OCI-M1 (cell line): ENCODE measurements around the gene WASL.
"Not testable (repeated sequence)": the region's sequence is repeated elsewhere in the genome, so short reads cannot be mapped to it uniquely, and the experiment has no call there.

ENCODE experiments used
- DNase-seq: peaks from one replicate; lab custom pipeline; 2025; lab: John Stamatoyannopoulos, UW

WASL gene

DNA sequence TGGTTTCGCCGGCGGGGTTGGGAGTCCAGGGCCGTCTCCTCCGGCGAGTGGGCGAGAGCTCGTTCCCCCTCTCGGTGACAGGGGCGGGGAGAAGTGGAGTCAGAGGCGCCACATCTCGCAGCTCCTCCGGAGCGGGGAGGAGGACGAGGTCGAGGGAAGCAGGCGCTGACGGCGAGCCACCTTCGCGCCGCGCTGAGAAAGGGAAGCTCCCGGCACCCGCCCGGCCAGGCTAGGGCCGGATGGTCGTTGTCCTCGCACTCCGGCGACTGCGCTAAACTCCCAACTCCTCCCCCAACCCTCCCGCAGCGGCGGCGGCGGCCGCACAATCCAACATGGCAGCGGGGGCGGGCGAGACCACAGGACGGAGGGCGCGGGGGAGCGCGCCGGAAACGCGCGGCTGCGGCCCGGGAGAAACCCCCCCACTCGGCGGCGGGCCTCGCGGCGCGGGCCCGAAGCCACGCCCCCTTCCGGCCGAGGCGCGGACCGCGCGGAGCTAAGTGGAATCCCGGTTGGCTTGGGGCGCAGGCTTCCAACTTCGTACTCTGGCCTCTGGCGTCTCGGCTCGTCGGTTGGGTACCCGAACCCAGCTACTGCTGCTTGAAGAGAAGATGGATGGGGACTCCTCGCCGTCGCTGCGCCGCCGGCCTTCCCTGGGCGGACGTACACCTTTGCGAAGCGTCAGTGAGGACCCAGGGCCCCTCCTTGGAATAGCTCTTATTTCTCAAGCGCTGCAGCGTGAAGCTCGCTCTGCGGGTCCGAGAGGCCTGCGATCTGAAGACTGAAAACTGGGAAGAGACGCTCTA lies at the start of gene WASL:
Gene WASL, minus strand, starts transcription at position 270 of the 803 bp plus-strand sequence. Its CDS starts 269 bp downstream, at position 1.
- peak; percentile 88 for DNase-seq

DNA sequence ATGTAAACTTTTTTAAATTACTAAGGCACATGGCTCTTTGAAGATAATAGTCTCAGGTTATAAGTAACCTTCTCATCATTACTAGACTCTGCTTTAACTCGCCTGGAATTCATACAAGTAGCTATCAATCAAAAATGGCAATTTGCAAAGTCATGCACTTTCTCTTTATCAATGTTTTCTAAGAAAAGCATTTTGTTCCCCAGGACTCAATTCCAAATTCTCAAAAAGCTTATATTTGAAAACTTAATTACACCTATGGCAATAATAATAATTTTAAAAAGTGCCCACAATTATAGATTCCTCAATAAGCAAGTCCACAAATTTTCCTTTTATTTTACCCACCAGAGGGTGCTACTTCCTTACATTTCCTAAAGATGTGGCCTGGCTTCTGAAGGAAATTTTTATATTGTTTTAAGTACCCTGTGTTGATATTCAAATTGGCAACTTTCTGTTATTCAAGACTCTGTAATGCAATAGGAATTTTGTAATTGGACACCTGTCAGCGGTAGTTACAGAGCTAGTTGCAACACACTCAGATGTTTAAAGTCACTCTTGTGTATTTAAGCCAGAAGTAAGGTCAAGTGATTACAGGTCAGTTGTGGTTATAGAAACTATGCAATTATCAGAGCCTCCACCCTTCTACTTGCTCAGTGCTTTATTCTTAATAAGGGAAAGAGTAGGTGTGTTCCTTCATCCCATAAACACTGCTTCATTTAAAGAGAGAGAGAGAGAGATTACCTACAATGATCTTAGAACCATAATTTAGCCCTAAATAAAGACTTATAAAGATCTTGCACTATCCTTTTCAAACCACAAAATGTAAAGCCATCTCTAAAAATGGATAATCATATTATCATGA lies 49.1 kb upstream of the WASL start:
- DNase-seq, result peak; percentile 71

DNA sequence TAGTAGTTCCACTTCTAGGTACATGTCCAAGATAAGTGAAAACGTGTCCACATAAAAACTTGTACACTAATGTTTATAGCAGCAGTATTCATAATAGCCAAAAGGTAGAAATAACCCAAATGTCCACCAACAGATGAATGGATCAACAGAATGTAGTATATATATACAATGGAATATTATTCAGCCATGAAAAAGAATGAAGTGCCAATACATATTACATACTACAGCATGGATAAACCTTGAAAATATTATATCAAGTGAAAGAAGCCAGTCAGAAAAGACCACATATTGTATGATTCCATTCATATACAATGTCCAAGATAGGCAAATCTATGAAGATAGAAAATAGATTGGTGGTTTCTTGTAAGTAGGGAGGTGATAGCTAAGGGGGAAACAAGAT lies 47.8 kb upstream of the WASL start:
- no peak for DNase-seq

DNA sequence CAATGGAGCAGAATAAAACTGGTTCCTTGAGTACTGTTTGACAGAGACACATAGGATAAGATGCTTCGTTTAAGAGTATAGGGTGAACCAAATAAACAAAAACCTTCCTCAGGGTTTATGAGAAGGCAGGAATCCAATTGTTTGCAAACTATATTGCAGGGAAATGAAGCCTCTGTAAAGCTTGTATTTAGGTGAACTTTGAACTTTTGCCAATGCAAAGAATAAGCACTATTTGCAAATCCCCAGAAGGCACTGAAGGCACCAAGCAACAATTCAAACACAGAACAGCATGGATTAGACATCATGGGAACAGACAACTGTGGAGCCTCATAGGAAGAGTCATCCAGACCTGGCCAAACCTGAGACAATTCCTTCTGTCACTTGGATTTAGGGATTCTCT lies 47.1 kb upstream of the WASL start:
- no peak for DNase-seq

DNA sequence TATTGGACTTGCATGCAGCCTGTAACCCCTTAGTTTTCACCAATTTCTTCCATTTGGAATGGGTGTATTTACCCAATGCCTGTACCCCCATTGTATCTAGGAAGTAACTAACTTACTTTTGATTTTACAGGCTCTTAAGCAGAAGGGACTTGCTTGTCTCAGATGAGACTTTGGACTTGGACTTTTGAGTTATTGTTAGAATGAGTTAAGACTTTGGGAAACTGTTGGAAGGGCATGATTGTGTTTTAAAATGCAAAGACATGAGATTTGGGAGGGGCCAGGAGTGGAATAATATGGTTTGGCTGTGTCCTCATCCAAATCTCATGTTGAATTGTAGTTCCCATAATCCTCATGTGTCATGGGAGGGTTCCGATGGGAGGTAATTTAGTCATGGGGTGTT lies 46.3 kb upstream of the WASL start:
- DNase-seq, result not testable (repeated sequence)

DNA sequence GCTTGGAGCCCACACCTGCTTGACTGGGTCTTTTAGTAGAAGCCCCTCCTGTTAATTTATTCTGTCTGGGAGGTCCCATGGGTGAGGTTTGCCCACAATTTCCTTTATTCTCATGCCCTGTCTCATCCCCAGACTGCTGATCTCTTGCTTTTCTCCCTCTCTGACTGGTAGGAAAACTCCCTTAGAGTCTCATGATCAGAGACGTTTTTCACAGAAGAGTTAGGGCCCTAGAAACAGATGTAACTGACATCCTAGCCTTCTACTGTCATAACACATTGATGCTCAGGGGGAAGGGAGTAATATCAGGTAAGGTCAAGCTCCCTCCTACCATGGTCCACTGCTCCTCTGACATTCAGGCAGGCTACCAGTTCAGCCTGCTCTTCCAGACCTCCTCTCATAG lies 43.7 kb upstream of the WASL start:
- DNase-seq, result no peak

DNA sequence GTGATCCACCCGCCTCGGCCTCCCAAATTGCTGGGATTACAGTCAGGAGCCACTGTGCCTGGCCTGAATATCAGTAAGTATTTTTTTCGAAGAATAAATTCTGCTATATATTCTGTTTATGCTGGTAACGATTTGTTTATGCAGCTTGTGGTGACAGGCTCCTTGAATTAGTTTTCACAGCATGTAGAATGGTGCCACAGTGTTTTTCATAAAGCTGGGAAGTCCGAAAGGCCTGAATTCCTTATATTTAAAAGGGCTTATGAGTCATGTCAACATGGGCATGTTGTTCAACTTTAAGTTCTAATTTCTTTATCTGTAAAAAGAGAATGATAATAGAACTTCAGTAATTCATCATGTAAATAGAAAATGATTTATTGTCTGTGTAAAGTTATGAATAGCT lies 42.2 kb upstream of the WASL start:
- DNase-seq, result no peak

DNA sequence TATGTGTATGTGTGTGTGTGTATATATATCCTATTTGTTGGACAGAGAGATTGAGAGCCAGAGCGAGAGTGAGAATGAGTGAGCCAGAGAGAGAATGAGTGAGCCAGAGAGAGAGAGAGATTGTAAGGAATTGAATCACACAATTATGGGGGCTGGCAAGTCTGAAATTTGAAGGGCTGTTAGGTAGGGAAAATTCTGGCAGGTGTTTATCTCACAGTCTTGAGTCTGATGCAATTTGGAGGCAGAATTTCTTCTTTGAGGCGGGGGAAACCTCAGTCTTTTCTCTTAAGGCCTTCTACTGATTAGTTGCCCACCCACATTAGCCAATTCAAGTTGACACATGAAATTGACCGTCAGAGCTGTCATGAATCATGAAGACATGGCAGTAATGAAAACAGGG lies 41.0 kb upstream of the WASL start:
- peak; percentile 68 for DNase-seq

DNA sequence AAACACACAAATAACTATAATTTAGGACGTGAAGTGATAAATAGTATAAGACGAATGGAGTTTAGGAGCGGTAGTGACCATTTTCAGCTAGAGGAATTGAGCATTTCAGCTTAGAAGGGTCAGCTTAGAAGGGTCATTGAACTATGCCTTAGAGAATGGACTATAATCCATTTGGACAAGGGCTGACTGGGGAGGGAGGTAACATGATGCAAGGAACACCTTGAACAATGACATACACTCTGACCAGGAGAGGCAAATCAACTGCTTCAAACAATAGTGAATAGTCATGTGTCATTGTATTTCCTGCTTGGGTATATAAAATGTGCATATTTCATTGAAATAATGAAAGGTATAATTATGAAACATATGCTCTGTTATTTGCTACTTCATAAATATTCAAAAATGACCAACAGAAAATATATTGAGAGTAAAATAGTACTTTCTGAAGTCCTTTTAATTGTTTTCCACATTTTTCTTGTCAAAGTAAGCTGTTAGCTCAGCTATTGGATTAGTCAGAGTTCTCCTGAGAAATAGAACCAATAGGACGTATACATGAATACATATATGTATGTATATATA lies 40.5 kb upstream of the WASL start:
- peak; percentile 26 for DNase-seq

DNA sequence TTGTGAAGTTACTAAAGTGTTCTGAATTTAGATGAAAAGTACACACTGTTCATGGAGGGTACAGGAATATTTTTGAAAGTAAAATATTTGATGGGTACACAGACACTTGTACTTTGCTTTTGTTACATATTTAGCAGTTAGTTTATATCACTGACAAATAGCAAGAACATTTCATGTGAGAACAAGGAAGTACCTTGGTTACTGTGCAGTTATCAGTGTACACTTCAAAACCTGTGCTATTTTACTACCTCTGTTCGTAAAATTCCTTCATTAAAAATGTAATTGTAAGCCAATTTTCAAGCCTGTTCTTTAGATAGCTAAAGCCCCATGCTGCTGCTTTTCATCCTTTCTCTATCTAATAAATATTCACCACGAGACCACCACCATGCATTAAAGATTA lies 39.8 kb upstream of the WASL start:
- no peak for DNase-seq

DNA sequence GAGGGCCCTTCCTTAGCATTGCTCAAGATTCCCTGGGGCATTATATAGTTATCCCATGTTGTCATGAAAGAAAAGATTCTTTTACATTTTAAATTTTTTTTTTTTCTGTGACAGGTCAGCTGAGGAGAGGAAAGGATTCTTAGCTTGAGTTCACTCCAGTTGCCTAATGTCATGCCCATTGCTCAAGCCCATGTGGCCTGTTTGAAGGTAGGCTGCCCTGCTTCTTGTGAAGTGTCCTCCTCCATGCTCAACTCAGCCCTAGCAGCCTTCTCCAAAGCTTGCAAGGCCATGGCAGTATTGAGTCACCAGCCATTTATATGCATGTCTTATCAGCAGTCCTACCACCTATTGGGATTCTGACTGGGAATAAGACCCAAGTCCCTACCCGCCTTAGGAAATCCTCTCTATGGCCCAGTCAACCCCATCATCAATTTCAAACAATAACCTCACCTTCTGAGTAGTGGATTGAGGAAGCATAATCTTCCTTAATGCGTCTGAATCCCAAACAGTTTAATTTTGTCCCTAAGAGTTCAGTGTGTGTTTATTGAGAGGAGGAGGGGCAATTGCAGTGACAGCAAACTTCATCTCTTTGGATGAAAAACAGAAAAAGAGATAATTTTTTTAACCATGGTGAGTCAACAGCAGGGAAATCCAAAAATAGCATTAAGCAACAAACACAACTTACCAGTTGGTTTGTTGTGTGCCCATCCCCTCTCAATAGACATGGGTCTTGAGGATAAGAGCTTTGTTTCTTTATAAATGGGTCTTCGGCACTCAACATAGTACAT lies 38.6 kb upstream of the WASL start:
- peak; percentile 43 for DNase-seq

DNA sequence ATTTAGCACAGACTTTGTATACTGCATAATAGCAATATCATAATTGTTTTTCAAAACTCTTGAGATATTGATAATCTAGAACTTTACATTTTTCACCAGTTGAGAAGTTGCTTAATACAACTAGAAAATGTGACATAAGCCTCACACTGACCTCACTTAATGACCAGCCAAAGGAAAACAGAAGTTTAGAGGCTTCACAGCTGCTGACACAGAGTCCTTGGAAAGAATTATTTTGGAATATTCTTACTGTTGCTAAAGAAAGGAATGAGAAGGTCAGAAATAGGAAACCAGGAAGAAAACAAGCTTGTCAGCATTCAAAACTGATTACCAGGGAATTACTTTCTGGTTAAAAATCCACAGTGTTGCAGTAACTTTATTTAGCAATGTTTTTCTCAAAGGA lies 35.5 kb upstream of the WASL start:
- DNase-seq, result peak; percentile 38

DNA sequence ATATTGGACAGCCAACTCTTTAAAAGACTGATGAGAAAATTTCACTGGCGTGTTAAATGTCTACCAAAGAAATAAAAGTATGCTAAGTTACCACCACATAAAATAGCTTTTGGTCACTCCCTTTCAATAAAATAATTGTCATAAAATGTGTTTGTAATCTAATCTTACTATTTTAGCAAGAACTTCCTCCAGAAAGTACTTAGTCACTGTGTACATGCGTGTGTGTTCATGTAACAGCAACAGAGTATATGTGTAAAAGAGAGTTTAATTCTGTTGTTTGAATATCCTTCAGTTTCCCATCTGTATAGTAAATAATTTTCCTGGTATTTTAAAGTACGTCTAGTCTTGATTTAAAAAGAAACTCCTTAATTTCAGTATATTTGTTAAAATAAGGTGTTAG lies 35.0 kb upstream of the WASL start:
- peak; percentile 31 for DNase-seq

DNA sequence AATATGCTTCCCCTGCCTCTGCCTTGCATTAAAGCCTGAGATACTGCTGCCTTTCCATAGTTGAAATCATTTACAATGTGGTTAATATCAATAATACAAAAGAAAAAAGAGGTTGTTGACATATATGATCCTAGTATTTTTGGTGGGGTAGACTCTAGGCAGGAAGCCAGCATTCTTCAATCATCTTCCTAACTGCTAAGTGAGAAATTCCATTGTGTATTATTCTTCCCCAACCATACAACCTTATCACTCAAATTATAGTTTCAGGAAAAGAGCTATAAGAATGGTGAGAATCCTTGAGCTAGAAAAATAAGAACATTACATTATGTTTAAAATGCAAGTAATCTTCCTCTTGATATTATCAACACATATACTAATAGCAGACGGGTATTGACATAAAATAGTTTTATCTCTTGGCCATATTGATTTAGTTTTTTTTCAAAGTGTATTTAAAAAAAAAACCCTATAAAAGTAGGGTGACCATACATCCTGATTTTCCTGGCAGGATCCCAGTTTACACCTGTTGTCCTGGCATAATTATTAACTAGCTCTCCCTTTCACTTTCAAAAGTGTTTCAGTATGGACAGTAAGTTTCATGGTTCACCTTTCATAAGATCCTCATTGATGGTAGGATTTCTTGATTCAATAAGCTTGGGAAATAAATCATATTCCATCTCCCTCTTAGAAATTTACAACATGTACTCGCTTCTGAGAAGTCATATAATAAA lies 33.4 kb upstream of the WASL start:
- no peak for DNase-seq

DNA sequence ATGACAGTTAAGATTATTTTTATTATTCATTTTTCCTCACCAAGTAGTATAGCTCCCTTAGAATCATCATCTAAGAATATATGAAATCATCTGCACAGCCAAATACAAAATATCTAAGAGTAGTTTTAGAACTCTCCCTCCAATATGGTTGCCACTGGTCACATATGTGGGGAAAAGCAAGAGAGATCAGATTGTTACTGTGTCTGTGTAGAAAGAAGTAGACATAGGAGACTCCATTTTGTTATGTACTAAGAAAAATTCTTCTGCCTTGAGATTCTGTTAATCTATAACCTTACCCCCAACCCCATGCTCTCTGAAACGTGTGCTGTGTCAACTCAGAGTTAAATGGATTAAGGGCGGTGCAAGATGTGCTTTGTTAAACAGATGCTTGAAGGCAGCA lies 31.7 kb upstream of the WASL start:
- DNase-seq, result not testable (repeated sequence)

DNA sequence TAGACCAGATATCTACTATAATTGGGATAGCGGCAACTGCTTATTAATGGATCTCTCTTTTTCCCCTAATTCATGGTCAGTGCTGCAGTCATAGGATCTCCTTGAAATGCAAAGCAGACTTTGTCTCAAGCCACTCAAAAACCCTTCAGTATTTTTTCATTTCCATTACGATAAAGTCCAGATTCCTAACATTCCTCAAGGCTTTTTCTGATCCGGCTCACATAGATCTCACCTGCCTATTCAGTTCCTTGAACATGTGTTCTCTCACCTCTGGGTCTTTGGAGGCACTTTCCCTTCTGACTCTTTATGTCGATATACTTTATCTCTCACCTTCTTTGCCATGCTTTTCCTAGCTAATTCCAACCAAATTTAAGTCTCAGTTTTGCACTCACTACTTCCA lies 25.7 kb upstream of the WASL start:
- no peak for DNase-seq

DNA sequence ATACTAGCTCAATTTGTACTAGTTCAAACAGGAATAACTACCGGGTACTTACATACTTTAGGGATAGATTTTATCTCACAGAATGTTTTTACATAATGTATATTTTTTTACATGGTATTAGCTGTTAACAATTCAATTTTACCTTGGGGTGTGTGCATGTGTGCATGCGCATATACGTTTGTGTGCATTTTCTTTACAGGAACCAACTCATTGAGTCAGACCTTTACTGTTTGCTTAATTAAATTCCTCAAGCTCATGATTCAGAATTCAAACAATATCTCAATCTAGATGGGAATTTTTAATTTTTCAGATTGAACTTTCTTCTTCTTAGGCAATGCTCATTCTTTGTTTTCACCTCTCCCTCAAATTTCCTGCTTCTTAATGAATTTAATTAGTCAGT lies 24.7 kb upstream of the WASL start:
- no peak for DNase-seq

DNA sequence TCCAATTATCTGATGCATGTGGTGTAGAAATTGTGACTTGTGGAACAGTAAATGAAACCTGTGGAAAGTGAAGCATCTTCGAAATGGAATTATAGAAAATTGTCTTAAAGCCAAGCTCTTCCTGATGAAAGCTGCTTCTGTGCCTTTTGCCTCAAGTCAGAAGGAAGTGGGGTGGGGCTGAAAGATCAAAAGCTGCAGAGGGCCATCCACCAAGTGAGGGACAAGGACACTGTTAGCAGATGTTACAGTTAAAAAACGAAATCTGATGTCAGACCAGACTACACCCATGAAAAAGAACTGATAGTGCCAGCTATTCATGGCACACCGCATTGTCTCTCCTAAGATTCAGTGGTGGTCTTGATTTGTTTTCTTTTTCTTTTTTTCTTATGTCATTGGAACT lies 23.8 kb upstream of the WASL start:
- DNase-seq, result no peak

DNA sequence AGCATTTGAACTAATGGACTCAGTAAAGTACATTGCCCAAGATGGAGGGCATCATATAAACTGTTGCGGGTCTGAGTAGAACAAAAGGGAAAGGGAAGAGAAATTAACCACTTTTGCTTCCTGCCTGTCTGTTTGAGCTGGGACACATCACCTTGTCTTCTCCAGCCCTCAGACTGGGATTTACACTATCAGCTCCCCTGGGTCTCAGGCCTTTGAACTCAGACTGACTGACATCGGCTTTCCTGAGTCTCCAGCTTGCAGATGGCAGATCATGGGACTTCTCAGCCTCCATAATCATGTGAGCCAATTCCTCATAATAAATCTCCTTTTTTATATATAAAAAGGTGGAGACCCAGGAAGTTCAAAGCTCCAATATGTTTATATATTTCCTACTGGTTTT lies 23.0 kb upstream of the WASL start:
- DNase-seq, result no peak

DNA sequence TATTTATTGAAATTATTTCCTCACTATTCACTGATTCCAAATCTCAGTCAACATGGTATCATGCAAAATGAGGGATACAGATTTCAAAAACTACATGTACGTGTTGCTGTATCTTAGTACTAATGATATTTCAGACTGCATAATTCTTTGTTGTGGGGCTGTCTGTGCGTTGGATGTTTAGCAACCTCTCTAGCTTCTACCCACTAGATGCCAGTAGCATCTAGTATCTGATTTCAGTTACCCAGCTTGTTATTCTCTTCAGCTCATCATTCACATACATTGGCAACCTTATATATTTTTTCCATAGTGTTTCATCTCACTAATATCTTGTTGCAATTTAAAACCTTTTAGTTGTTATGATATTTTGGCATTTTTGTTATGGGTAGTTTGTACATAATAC lies 22.5 kb upstream of the WASL start:
- DNase-seq, result peak; percentile 3

DNA sequence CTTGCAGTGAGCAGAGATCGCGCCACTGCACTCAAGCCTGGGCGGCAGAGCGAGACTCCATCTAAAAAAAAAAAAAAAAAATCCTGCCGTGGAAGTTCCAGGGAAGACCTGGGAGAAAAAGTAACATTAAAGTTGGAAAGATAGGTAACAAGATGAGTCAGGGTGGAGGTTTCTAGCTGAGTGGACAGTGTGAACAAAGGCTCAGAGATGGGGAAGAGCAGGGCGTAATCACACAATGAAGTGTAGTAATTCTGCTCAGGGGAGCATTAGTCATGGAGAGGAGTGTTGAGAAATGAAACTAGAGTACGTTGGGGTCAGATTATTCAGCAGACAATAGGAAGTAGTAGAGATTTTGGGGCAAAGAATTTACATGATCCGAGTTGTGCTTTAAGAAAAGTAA lies 21.6 kb upstream of the WASL start:
- peak; percentile 36 for DNase-seq
